Astrocyte (in vitro differentiated cells and primary cell): ENCODE data around the gene AGXT2. TPM values are rescaled to one million over a fixed set of nuclear protein-coding genes. Genes with fewer than 3 reads are reported as not detected.

Source experiments
- DNase-seq: peaks from one replicate; pipeline ENCODE4 v3.0.0-alpha.2; 2010; ENCODE audit warnings: low read depth
- FAIRE-seq: peaks from 2 replicates; lab custom pipeline; 2011; peaks lifted over from hg19 to GRCh38; lab: Jason Lieb, UNC
- H2AFZ ChIP-seq: 2 replicates; pipeline ENCODE4 v1.6.0; 2012; ENCODE audit warnings: low read depth, low read length, inconsistent platforms
- H3K27ac ChIP-seq: 2 replicates; pipeline ENCODE4 v1.5.1; 2011; ENCODE audit warnings: low read depth, low read length, inconsistent platforms
- H3K27me3 ChIP-seq: 2 replicates; pipeline ENCODE4 v1.6.0; 2011; ENCODE audit warnings: low read length, inconsistent platforms; ENCODE audit not compliant: insufficient read depth
- H3K36me3 ChIP-seq: 2 replicates; pipeline ENCODE4 v1.5.1; 2011; ENCODE audit warnings: low read length, inconsistent platforms; ENCODE audit not compliant: insufficient read depth
- H3K4me1 ChIP-seq: 2 replicates; pipeline ENCODE4 v1.5.1; 2011; ENCODE audit warnings: low read length, inconsistent platforms; ENCODE audit not compliant: insufficient read depth
- H3K4me2 ChIP-seq: 2 replicates; pipeline ENCODE4 v1.6.0; 2012; ENCODE audit warnings: low read length, inconsistent platforms
- H3K4me3 ChIP-seq: 2 replicates; pipeline ENCODE4 v1.5.1; 2011; ENCODE audit warnings: low read depth, mild to moderate bottlenecking, low read length, inconsistent platforms; ENCODE audit not compliant: insufficient read depth
- H3K79me2 ChIP-seq: 2 replicates; pipeline ENCODE4 v1.6.0; 2012; ENCODE audit warnings: mild to moderate bottlenecking, low read length, inconsistent platforms; ENCODE audit not compliant: insufficient read depth
- H3K9ac ChIP-seq: 2 replicates; pipeline ENCODE4 v1.6.0; 2012; ENCODE audit warnings: mild to moderate bottlenecking, low read length, inconsistent platforms
- H3K9me3 ChIP-seq: 2 replicates; pipeline ENCODE4 v1.5.1; 2012; ENCODE audit warnings: low read depth, mild to moderate bottlenecking, low read length, inconsistent platforms; ENCODE audit not compliant: insufficient read depth
- H4K20me1 ChIP-seq: 2 replicates; pipeline ENCODE4 v1.6.0; 2012; ENCODE audit warnings: low read length, inconsistent platforms; ENCODE audit not compliant: insufficient read depth
- H3K27ac Mint-ChIP-seq: one replicate; pipeline ENCODE4 v1.8.0; 2021; ENCODE audit warnings: mild to moderate bottlenecking, mixed read lengths; ENCODE audit not compliant: unreplicated experiment
- H3K27me3 Mint-ChIP-seq: one replicate; pipeline ENCODE4 v1.8.0; 2021; ENCODE audit warnings: low read depth, mixed read lengths; ENCODE audit not compliant: unreplicated experiment
- H3K36me3 Mint-ChIP-seq: one replicate; pipeline ENCODE4 v1.8.0; 2021; ENCODE audit warnings: low read depth, mixed read lengths; ENCODE audit not compliant: unreplicated experiment
- H3K4me1 Mint-ChIP-seq: one replicate; pipeline ENCODE4 v1.8.0; 2021; ENCODE audit warnings: low read depth, mixed read lengths; ENCODE audit not compliant: unreplicated experiment
- H3K4me3 Mint-ChIP-seq: one replicate; pipeline ENCODE4 v1.8.0; 2021; ENCODE audit warnings: mild to moderate bottlenecking, moderate library complexity, mixed read lengths; ENCODE audit not compliant: unreplicated experiment
- H3K9me3 Mint-ChIP-seq: one replicate; pipeline ENCODE4 v1.8.0; 2021; ENCODE audit warnings: mild to moderate bottlenecking, mixed read lengths; ENCODE audit not compliant: unreplicated experiment
- EZH2 ChIP-seq: IDR thresholded peaks from 2 replicates; pipeline ENCODE4 v1.6.1; 2012; ENCODE audit warnings: mild to moderate bottlenecking, low read length, inconsistent platforms; ENCODE audit not compliant: insufficient read depth
- total RNA-seq: library from RNA; stranded (reverse); gene quantifications from 2 replicates; pipeline ENCODE4 v1.2.1, GENCODE V29; 2021
- TF ChIP-seq, protein P1 (sequence below): IDR thresholded peaks from 2 replicates; pipeline ENCODE4 v1.5.1; 2011; ENCODE audit warnings: low read depth, mild to moderate bottlenecking, inconsistent platforms, low read length, moderate library complexity; ENCODE audit not compliant: insufficient read depth

Gene AGXT2
- total RNA-seq, 1 donor from 2014 or later = not detected

DNA sequence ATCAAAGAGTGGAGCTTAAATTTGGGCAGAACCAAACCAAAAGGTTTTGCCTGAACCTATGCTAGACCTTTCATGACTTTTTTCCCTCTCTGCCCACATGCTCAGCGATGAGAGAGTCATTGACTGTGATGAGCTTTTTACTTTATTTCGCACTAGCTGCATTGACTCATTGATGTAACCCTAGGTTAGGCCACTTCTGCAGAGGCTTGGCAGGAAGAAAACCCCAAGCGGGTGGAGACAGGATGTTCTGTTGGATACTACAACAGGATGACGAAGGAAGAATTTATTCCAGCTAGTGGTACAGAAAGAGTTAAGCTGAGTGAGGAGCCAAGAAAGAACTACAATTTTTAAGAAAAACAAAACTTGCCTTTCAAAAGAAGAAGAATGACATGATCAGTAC is 18.4 kb downstream of the AGXT2 start:
- no peak for TF ChIP-seq EZH2
- TF ChIP-seq, protein P1, sequence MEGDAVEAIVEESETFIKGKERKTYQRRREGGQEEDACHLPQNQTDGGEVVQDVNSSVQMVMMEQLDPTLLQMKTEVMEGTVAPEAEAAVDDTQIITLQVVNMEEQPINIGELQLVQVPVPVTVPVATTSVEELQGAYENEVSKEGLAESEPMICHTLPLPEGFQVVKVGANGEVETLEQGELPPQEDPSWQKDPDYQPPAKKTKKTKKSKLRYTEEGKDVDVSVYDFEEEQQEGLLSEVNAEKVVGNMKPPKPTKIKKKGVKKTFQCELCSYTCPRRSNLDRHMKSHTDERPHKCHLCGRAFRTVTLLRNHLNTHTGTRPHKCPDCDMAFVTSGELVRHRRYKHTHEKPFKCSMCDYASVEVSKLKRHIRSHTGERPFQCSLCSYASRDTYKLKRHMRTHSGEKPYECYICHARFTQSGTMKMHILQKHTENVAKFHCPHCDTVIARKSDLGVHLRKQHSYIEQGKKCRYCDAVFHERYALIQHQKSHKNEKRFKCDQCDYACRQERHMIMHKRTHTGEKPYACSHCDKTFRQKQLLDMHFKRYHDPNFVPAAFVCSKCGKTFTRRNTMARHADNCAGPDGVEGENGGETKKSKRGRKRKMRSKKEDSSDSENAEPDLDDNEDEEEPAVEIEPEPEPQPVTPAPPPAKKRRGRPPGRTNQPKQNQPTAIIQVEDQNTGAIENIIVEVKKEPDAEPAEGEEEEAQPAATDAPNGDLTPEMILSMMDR = no peak
- peaks cover 11% of the 10 kb centered on the region for H3K4me1 Mint-ChIP-seq
- DNase-seq = peak; percentile 80
- H3K27me3 Mint-ChIP-seq = peaks cover 4% of the 10 kb centered on the region
- peaks cover 13% of the 10 kb centered on the region for H3K4me1 ChIP-seq
- H3K79me2 ChIP-seq = no peaks in the 10 kb centered on the region
- H3K27ac Mint-ChIP-seq = no peak overlapping the region
- H3K36me3 ChIP-seq = no peaks in the 10 kb centered on the region
- no peaks in the 10 kb centered on the region for H3K36me3 Mint-ChIP-seq
- no peaks in the 10 kb centered on the region for H4K20me1 ChIP-seq
- no peak overlapping the region for H3K9ac ChIP-seq
- no peaks in the 10 kb centered on the region for H3K9me3 ChIP-seq
- H3K4me3 Mint-ChIP-seq = no peak overlapping the region
- H2AFZ ChIP-seq = no peak overlapping the region
- no peak for FAIRE-seq
- no peak overlapping the region for H3K4me3 ChIP-seq
- H3K4me2 ChIP-seq = peak overlapping the region; percentile 53
- no peaks in the 10 kb centered on the region for H3K9me3 Mint-ChIP-seq
- H3K27me3 ChIP-seq = no peaks in the 10 kb centered on the region
- H3K27ac ChIP-seq = peak overlapping the region; percentile 57

DNA sequence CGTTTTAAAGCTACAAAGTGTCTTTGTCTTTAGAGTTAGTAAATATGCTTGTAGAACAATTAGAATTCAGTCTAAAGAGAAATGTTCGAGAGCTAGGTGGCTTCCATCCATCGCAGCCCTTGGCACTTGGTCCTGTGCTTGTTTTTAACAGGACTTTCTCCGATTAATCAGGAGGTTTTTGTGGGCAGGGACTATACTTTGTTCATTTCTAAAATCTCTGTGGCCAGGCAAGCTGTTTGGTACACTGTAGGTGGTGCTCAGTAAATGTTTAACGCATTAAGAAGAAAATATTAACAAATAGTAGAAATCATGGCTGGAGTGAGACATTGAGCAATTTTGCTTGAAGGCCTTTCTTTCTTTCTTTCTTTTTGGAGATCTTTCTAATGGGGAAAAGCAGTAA is 20.8 kb downstream of the AGXT2 start:
- Histone ChIP-seq H3K27me3 (no peaks in the 10 kb centered on the region), H3K36me3 (no peaks in the 10 kb centered on the region), H3K4me1 (peaks cover 13% of the 10 kb centered on the region), H3K9ac (no peak overlapping the region), H4K20me1 (no peaks in the 10 kb centered on the region), H3K27ac (no peak overlapping the region), H2AFZ (no peak overlapping the region), H3K9me3 (no peaks in the 10 kb centered on the region), H3K4me3 (no peak overlapping the region), H3K4me2 (no peak overlapping the region), H3K79me2 (no peaks in the 10 kb centered on the region)
- H3K4me3 Mint-ChIP-seq = no peak overlapping the region
- H3K27me3 Mint-ChIP-seq = peaks cover 4% of the 10 kb centered on the region
- peaks cover 11% of the 10 kb centered on the region for H3K4me1 Mint-ChIP-seq
- H3K36me3 Mint-ChIP-seq = no peaks in the 10 kb centered on the region
- TF ChIP-seq, protein P1 = no peak
- no peak for TF ChIP-seq EZH2
- H3K27ac Mint-ChIP-seq = no peak overlapping the region
- no peak for DNase-seq
- no peak for FAIRE-seq
- H3K9me3 Mint-ChIP-seq = no peaks in the 10 kb centered on the region

DNA sequence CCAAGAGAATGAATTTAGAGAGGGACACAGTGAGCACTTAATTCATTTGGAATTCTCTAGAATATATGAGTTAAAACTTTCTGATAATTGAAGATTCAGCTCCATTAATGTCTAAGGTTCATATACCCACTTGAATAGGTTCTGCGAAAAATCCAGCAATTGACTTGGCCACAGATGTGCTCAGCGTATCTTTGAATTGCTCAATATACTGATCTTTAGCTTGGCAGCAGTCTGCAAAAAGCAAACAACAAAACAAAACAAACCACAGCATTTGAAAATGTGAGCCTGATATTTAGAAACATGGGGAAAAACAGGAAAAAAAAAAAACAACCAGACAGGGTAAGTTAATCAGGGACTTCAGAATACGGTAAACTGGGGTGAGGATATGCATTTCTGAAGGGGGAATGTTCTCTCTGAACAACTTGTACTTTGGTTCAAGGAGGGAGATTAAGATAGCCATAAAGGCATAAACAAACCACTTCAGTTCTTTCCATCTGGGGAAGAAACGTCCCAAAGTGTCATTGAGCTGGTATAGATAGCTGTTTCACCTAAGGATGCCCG is 21.4 kb downstream of the AGXT2 start:
- Mint-ChIP-seq H3K4me1 (peaks cover 8% of the 10 kb centered on the region), H3K9me3 (no peaks in the 10 kb centered on the region), H3K36me3 (no peaks in the 10 kb centered on the region), H3K27me3 (peaks cover 4% of the 10 kb centered on the region), H3K27ac (no peak overlapping the region), H3K4me3 (no peak overlapping the region)
- Histone ChIP-seq H3K4me3 (no peak overlapping the region), H3K9ac (no peak overlapping the region), H2AFZ (no peak overlapping the region), H4K20me1 (no peaks in the 10 kb centered on the region), H3K4me2 (no peak overlapping the region), H3K27ac (no peak overlapping the region), H3K4me1 (peaks cover 13% of the 10 kb centered on the region), H3K9me3 (no peaks in the 10 kb centered on the region), H3K36me3 (no peaks in the 10 kb centered on the region), H3K79me2 (no peaks in the 10 kb centered on the region), H3K27me3 (no peaks in the 10 kb centered on the region)
- TF ChIP-seq, protein P1 = no peak
- no peak for TF ChIP-seq EZH2
- FAIRE-seq (no peak), DNase-seq (no peak)
